KMS-11 (cell line): ENCODE results near the gene COBL.

Experiments
- H2AFZ ChIP-seq: fragments of 200-600 bp; sonication (generic); 2 replicates; pipeline ENCODE4 v1.6.1; 2016; ENCODE audit warnings: antibody characterized with exemption, mixed run types, low read depth
- H3K27ac ChIP-seq: fragments of 200-600 bp; sonication (generic); 2 replicates; pipeline ENCODE4 v1.6.1; 2016; ENCODE audit warnings: mild to moderate bottlenecking, mixed run types
- H3K27me3 ChIP-seq: fragments of 200-600 bp; sonication (generic); 2 replicates; pipeline ENCODE4 v1.6.1; 2017; ENCODE audit warnings: mild to moderate bottlenecking, low read depth, mixed run types, moderate library complexity; ENCODE audit not compliant: insufficient read depth
- H3K36me3 ChIP-seq: fragments of 200-600 bp; sonication (generic); 2 replicates; pipeline ENCODE4 v1.6.1; 2017; ENCODE audit warnings: mild to moderate bottlenecking, mixed run types; ENCODE audit not compliant: insufficient read depth
- H3K4me1 ChIP-seq: fragments of 200-600 bp; sonication (generic); 2 replicates; pipeline ENCODE4 v1.6.1; 2016; ENCODE audit warnings: mild to moderate bottlenecking, low read depth, mixed run types; ENCODE audit not compliant: poor library complexity, severe bottlenecking
- H3K4me2 ChIP-seq: fragments of 200-600 bp; sonication (generic); 2 replicates; pipeline ENCODE4 v1.7.0; 2016; ENCODE audit warnings: mild to moderate bottlenecking, mixed run types
- H3K4me3 ChIP-seq: fragments of 200-600 bp; sonication (generic); IDR thresholded peaks from 2 replicates; pipeline ENCODE4 v1.6.1; 2017; ENCODE audit warnings: low read depth, low read length, mixed read lengths; ENCODE audit not compliant: insufficient read depth
- H3K79me2 ChIP-seq: fragments of 200-600 bp; sonication (generic); 2 replicates; pipeline ENCODE4 v1.6.1; 2016; ENCODE audit warnings: low read depth, mixed run types; ENCODE audit not compliant: insufficient read depth
- H3K9ac ChIP-seq: fragments of 200-600 bp; sonication (generic); 2 replicates; pipeline ENCODE4 v1.6.1; 2016; ENCODE audit warnings: mild to moderate bottlenecking, mixed run types
- H4K20me1 ChIP-seq: fragments of 200-600 bp; sonication (generic); 2 replicates; pipeline ENCODE4 v1.6.1; 2016; ENCODE audit warnings: mild to moderate bottlenecking, mixed run types; ENCODE audit not compliant: insufficient read depth
- CTCF ChIP-seq: fragments of 200-600 bp; sonication (generic); conservative IDR thresholded peaks from 2 replicates; pipeline ENCODE4 v1.6.1; 2017; ENCODE audit warnings: low read depth, mild to moderate bottlenecking, antibody characterized with exemption, low read length, moderate library complexity, mixed read lengths

The COBL gene

GRCh38 chr7:51298912-51299311, 17.7 kb downstream of the COBL start:
- Histone ChIP-seq H3K9ac (no peak overlapping the region), H3K4me3 (no peak overlapping the region), H3K27ac (no peak overlapping the region), H3K4me1 (no peaks in the 10 kb centered on the region), H3K4me2 (no peak overlapping the region), H4K20me1 (no peaks in the 10 kb centered on the region), H3K36me3 (no peaks in the 10 kb centered on the region), H3K27me3 (no peaks in the 10 kb centered on the region), H3K79me2 (no peaks in the 10 kb centered on the region), H2AFZ (no peak overlapping the region)
- no peak for TF ChIP-seq CTCF

GRCh38 chr7:51297986-51298385, 18.6 kb downstream of the COBL start:
- Histone ChIP-seq H3K27ac (no peak overlapping the region), H2AFZ (no peak overlapping the region), H3K4me2 (no peak overlapping the region), H3K9ac (no peak overlapping the region), H3K36me3 (no peaks in the 10 kb centered on the region), H3K27me3 (no peaks in the 10 kb centered on the region), H3K4me1 (no peaks in the 10 kb centered on the region), H3K79me2 (no peaks in the 10 kb centered on the region), H4K20me1 (no peaks in the 10 kb centered on the region), H3K4me3 (no peak overlapping the region)
- TF ChIP-seq CTCF: no peak

- Histone ChIP-seq H3K4me2 (no peak overlapping the region), H3K27me3 (no peaks in the 10 kb centered on the region), H3K4me1 (no peaks in the 10 kb centered on the region), H2AFZ (no peak overlapping the region), H3K36me3 (no peaks in the 10 kb centered on the region), H3K79me2 (no peaks in the 10 kb centered on the region), H4K20me1 (no peaks in the 10 kb centered on the region), H3K27ac (no peak overlapping the region), H3K9ac (no peak overlapping the region), H3K4me3 (no peak overlapping the region)
- TF ChIP-seq CTCF: no peak
Observed at GRCh38 chr7:51295440-51296245, 21.0 kb downstream of the COBL start.

GRCh38 chr7:51292596-51292995, 24.0 kb downstream of the COBL start:
- Histone ChIP-seq H3K4me1 (peaks cover 9% of the 10 kb centered on the region), H3K4me3 (no peak overlapping the region), H3K27ac (no peak overlapping the region), H3K9ac (no peak overlapping the region), H3K36me3 (no peaks in the 10 kb centered on the region), H3K4me2 (no peak overlapping the region), H3K27me3 (no peaks in the 10 kb centered on the region), H2AFZ (no peak overlapping the region), H4K20me1 (no peaks in the 10 kb centered on the region), H3K79me2 (no peaks in the 10 kb centered on the region)
- TF ChIP-seq CTCF: no peak
